ENCODE results near the gene GPHN. TPM values are rescaled to one million over a fixed set of nuclear protein-coding genes. Genes with fewer than 3 reads are reported as not detected.

The GPHN gene
- total RNA-seq, 4 donors from 2014 or later, result 9.1 to 21.1 (median 15.9) TPM

DNA sequence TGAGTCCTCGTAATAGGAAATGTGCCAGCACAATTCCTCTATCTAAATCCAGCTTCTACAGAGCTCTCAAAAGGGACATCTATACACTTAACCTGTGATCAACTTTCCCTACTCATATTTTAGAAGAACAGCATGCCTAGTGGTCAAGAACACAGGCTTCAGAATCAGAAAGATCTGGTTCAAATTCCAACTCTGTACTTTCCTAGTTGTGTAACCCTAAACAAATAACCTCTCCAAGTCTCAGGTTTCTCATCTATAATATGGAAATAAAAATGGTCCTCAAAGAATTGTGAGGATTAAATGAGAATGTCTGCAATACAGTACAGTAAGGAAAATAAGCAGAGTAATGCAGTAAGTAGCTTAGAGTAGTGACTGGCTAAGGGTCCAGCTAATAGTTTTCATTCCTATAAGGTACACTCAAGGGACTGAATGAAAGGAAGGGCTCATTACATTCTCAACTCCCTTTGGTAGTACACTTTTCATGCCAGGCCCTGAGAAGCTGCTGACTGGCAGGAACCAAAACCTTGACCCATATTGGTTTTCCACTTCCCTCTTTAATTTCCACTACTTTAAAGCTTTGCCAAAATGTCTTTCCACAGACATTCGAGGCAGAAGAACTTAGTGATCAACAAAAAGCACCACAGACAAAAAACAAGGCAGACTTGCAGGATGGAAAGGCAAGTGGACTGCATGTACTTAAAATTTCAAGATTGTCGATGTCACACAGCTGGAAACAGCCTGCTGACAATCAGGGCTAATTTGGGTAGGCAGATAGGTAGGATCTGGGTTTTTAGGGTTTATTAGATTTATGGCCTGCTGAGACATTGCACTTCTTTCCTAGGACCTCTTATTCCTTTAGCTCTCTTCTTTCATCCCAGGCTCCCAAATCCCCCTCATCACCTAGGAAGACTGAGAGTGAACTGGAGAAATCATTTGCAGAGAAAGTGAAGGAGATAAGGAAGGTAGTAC lies 17.5 kb upstream of the GPHN start:
- no peaks in the 10 kb centered on the region for H3K27me3 ChIP-seq
- DNase-seq (ENCODE audit: extremely low spot score), result no peak
- H3K4me1 ChIP-seq, result peaks cover 0 to 3% (median 2%) of the 10 kb centered on the region in 4 donors
- no peak overlapping the region for H3K27ac ChIP-seq (replicated peaks in 1 of 4)
- H3K9me3 ChIP-seq, result no peaks in the 10 kb centered on the region
- TF ChIP-seq POLR2AphosphoS5 (IDR thresholded peaks at IDR 0.05), result no peak
- TF ChIP-seq EP300 (IDR thresholded peaks at IDR 0.05), result no peak
- WGBS, result 74% methylated on average over 3 of the region's 3 CpGs
- H3K36me3 ChIP-seq, result no peaks in the 10 kb centered on the region
- intact Hi-C loops (cut with DNase I), result no loop called here
- no peak overlapping the region for H3K4me3 ChIP-seq

- Histone ChIP-seq H3K27ac (replicated peaks in 1 of 4) (no peak overlapping the region), H3K9me3 (no peaks in the 10 kb centered on the region), H3K27me3 (no peaks in the 10 kb centered on the region), H3K4me1 (peaks cover 0 to 15% (median 11%) of the 10 kb centered on the region in 4 donors), H3K4me3 (no peak overlapping the region), H3K36me3 (no peaks in the 10 kb centered on the region)
- no peak for DNase-seq (ENCODE audit: extremely low spot score)
- TF ChIP-seq POLR2AphosphoS5 (IDR thresholded peaks at IDR 0.05) (no peak), POLR2A (IDR thresholded peaks at IDR 0.05; ENCODE audit: low read depth) (no peak), EP300 (IDR thresholded peaks at IDR 0.05) (no peak)
- TF ChIP-seq, protein P1, sequence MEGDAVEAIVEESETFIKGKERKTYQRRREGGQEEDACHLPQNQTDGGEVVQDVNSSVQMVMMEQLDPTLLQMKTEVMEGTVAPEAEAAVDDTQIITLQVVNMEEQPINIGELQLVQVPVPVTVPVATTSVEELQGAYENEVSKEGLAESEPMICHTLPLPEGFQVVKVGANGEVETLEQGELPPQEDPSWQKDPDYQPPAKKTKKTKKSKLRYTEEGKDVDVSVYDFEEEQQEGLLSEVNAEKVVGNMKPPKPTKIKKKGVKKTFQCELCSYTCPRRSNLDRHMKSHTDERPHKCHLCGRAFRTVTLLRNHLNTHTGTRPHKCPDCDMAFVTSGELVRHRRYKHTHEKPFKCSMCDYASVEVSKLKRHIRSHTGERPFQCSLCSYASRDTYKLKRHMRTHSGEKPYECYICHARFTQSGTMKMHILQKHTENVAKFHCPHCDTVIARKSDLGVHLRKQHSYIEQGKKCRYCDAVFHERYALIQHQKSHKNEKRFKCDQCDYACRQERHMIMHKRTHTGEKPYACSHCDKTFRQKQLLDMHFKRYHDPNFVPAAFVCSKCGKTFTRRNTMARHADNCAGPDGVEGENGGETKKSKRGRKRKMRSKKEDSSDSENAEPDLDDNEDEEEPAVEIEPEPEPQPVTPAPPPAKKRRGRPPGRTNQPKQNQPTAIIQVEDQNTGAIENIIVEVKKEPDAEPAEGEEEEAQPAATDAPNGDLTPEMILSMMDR (IDR thresholded peaks at IDR 0.05), result no peak
- intact Hi-C loops (cut with DNase I), result no loop called here
These were observed 14.2 kb upstream of the GPHN start for GRCh38 chr14:66493750-66494149.

- 2% methylated on average over 4 of the region's 4 CpGs for WGBS
- H3K27ac ChIP-seq (replicated peaks in 1 of 4), result no peak overlapping the region
- H3K27me3 ChIP-seq, result no peaks in the 10 kb centered on the region
- H3K4me1 ChIP-seq, result peaks cover 0 to 15% (median 11%) of the 10 kb centered on the region in 4 donors
- H3K9me3 ChIP-seq, result no peaks in the 10 kb centered on the region
- H3K4me3 ChIP-seq, result peak overlapping the region in 2 of 4 donors; percentile 17 to 26
- no peaks in the 10 kb centered on the region for H3K36me3 ChIP-seq
- intact Hi-C loops (cut with DNase I), result loop anchor here (5.0 kb wide), 1 partner anchor 72 kb away; no protein-coding TSS in a partner anchor
- no peak for TF ChIP-seq POLR2AphosphoS5 (IDR thresholded peaks at IDR 0.05)
- TF ChIP-seq, protein P1 (IDR thresholded peaks at IDR 0.05), result peak; percentile 64 to 78 (median 78)
- TF ChIP-seq EP300 (IDR thresholded peaks at IDR 0.05), result no peak
- no peak for DNase-seq (ENCODE audit: extremely low spot score)
These were observed 12.5 kb upstream of the GPHN start for GRCh38 chr14:66495218-66496098.

DNA sequence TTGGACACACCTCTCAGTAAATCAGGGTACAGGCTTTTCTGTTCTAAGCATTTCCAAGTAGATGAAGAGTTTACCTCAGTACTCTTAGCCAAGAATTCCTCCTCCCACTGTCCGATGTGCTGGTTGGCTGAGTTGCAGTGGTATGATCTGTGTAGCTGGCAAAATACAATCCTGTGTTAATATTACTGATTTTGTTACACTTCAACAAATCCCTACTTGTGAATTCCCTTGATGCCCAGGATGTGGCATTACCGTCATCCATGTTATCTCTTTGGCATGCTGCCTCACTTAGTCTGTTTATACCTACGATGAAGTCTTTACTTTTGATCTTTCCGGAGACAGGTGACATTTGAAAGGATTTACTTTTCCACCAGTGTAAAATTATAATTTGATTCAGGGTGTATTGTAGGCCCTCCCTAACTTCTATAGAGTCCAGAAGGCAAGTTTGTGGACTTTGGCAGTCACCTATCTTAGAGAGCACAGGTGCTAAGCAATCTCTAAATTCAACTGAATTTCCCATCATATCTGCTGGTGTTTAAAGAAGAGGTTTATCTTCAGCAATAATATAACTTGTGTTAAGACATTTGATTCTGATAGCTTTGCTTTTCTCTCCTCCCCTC lies 11.6 kb upstream of the GPHN start:
- intact Hi-C loops (cut with DNase I), result loop anchor here (5.0 kb wide), 1 partner anchor 71 kb away; no protein-coding TSS in a partner anchor
- Histone ChIP-seq H3K4me1 (peaks cover 0 to 15% (median 11%) of the 10 kb centered on the region in 4 donors), H3K27ac (replicated peaks in 1 of 4) (no peak overlapping the region), H3K9me3 (no peaks in the 10 kb centered on the region), H3K27me3 (no peaks in the 10 kb centered on the region), H3K36me3 (no peaks in the 10 kb centered on the region), H3K4me3 (no peak overlapping the region)
- TF ChIP-seq, protein P1 (IDR thresholded peaks at IDR 0.05), result no peak
- no peak for TF ChIP-seq EP300 (IDR thresholded peaks at IDR 0.05)
- no peak for TF ChIP-seq POLR2AphosphoS5 (IDR thresholded peaks at IDR 0.05)
- TF ChIP-seq POLR2A (IDR thresholded peaks at IDR 0.05; ENCODE audit: low read depth), result no peak
- WGBS, result 46% methylated on average over 4 of the region's 4 CpGs
- DNase-seq (ENCODE audit: extremely low spot score), result no peak

Measured in esophagus muscularis mucosa (tissue), 4 donors.